Retina (tissue), 1 donor: ENCODE results near the gene RFPL4A.

Experiments used
- DNase-seq: peaks from one replicate; pipeline ENCODE4 v3.0.0-alpha.2; 2016

RFPL4A gene

DNA sequence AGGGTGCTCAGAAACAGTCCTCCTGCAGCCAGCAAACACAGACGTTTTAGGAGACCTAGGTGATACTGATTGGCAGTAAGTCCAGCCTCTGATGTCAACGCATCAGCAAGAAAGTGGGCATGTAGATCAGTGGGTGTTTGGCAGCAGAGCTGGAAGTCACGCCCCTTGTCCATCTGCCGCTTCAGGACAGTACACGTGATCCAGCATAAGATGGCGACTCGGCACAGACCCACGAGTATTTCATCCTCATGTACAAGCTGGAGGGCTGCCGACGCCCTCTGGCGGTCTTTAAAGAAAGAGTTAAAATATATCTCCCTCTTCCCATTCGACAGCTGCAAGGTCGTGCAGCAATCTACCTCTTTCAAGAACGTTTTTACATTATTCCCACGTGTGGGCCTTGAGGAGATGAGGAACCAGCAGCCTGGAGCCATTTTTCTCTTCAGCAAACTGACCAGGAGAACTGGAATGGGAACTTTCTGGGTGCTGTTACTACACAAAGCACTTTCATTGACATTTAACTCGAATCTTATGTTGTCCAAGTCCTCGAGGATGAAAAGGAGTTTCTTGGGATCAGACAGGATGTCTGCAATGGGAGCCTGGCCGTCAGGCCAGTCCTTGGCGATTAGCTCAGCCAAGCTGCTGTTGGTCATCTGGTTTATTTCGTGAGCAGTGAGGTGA is 50.6 kb downstream of the RFPL4A start:
- peak; percentile 1 for DNase-seq

DNA sequence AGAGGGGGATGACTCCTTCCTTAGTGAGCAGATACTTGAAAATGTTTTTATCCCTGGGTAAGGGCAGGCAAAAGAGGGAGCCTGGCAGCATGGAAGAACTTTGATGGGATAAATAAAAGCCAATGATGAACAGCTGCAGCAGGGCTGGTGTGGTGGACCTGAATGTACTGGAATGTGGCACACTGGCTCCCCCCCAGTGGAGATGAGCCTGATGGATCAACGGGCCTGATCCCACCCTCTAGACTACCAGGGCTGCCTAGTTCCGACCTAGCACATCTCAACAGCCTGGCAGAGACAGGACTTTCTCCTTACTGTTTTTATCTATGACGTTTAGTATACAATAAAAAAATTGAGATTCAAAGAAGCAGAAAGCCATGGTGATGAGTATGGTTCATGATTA is 52.4 kb downstream of the RFPL4A start:
- DNase-seq, result no peak

DNA sequence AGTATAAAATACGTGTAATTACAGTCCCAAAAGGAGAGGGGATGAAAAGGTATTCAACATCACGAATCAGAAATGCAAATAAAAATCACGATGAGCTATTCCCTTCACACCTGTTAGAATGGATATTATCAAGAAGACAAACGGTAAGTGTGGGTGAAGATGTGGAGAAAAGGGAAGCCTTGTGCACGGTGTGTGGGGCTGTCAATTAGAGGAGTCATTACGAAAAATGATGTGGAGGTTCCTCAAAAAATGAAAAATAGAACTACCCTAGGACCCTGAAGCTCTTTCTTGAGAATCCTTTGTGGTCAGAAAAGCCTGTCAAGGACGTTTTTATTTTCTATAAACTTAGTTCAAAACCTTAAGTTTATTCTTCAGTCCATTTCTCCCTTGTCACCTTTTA is 53.6 kb downstream of the RFPL4A start:
- no peak for DNase-seq
